GM12878 (cell line): ENCODE data around the gene MPHOSPH9. TPM values are rescaled to one million over a fixed set of nuclear protein-coding genes. Genes with fewer than 3 reads are reported as not detected.

Experiments used
- ATAC-seq: fragments of 200-7000 bp; cut with Tn5 transposase; 3 replicates; pipeline ENCODE4 v1.9.1; 2020; ENCODE audit warnings: mild to moderate bottlenecking, moderate library complexity
- BruUV-seq: library from RNA; stranded (reverse); fragments of 400-500 nt; replicated peaks from 2 replicates; lab custom pipeline; 2021; lab: Mats Ljungman, UMichigan
- CTCF ChIA-PET: fragments of 300-600 bp; sonication (Branson Sonifier 250); formaldehyde crosslinking; extraction: SDS; loops from one replicate; lab custom pipeline; 2021; ENCODE audit warnings: inconsistent platforms; lab: Yijun Ruan, JAX
- POLR2A ChIA-PET: fragments of 350-600 bp; formaldehyde crosslinking; extraction: SDS; loops from one replicate; lab custom pipeline; 2021; ENCODE audit warnings: inconsistent platforms; lab: Charles Lee
- RAD21 ChIA-PET: fragments of 300-600 bp; sonication (Branson Sonifier 250); formaldehyde crosslinking; loops from one replicate; lab custom pipeline; 2023; ENCODE audit warnings: antibody characterized with exemption; ENCODE audit not compliant: unreplicated experiment; lab: Charles Lee
- SMC1A ChIA-PET: fragments of 300-600 bp; sonication (Branson Sonifier 250); formaldehyde crosslinking; loops from one replicate; lab custom pipeline; 2023; ENCODE audit not compliant: unreplicated experiment, uncharacterized antibody; lab: Charles Lee
- DNase-seq: peaks from one replicate; pipeline ENCODE4 v3.0.0-alpha.2; 2011; ENCODE audit warnings: low read depth, low spot score
- FAIRE-seq: peaks from 3 replicates; lab custom pipeline; 2011; peaks lifted over from hg19 to GRCh38; lab: Jason Lieb, UNC
- H2AFZ ChIP-seq: 2 replicates; pipeline ENCODE4 v1.6.0; 2011; ENCODE audit warnings: low read depth, low read length, control low read depth; ENCODE audit not compliant: control insufficient read depth
- H3K27ac ChIP-seq: 2 replicates; pipeline ENCODE4 v1.5.1; 2011; ENCODE audit warnings: control low read depth; ENCODE audit not compliant: control insufficient read depth, insufficient read depth
- H3K27me3 ChIP-seq, 2 experiments: replicated peaks in 1 of 2; 2 replicates each; pipeline versions ENCODE4 v1.6.0 to v1.6.1; 2011; ENCODE audit warnings: low read length in 1 of 2; ENCODE audit not compliant: control insufficient read depth in 2 of 2, insufficient read depth in 2 of 2
- H3K36me3 ChIP-seq, 2 experiments: 2 replicates each; pipeline ENCODE4 v1.5.1; 2011; ENCODE audit warnings: low read length in 1 of 2; ENCODE audit not compliant: control insufficient read depth in 2 of 2, insufficient read depth in 2 of 2
- H3K4me1 ChIP-seq: 2 replicates; pipeline ENCODE4 v1.6.1; 2011; ENCODE audit warnings: mild to moderate bottlenecking, low read length, moderate library complexity, mixed read lengths; ENCODE audit not compliant: control insufficient read depth, insufficient read depth
- H3K4me2 ChIP-seq: 2 replicates; pipeline ENCODE4 v1.6.0; 2011; ENCODE audit warnings: control low read depth; ENCODE audit not compliant: control insufficient read depth, insufficient read depth
- H3K4me3 ChIP-seq: fragments of 200-600 bp; sonication (generic); 2 replicates; pipeline ENCODE4 v1.5.1; 2016
- H3K79me2 ChIP-seq: 2 replicates; pipeline ENCODE4 v1.6.0; 2011; ENCODE audit warnings: low read length; ENCODE audit not compliant: control insufficient read depth, insufficient read depth
- H3K9ac ChIP-seq: 2 replicates; pipeline ENCODE4 v1.8.0; 2011; ENCODE audit warnings: low read length, control low read depth, mixed read lengths; ENCODE audit not compliant: control insufficient read depth, insufficient read depth
- H3K9me3 ChIP-seq: replicated peaks from 3 replicates; pipeline ENCODE4 v1.5.1; 2011; ENCODE audit warnings: mild to moderate bottlenecking, low read length; ENCODE audit not compliant: control insufficient read depth, insufficient read depth
- H4K20me1 ChIP-seq: 2 replicates; pipeline ENCODE4 v1.6.0; 2011; ENCODE audit not compliant: control insufficient read depth, insufficient read depth
- NR2F1 ChIP-seq: fragments of 450-650 bp; conservative IDR thresholded peaks from 2 replicates; pipeline ENCODE4 v1.6.1; 2017; ENCODE audit warnings: mild to moderate bottlenecking
- PAX5 ChIP-seq: IDR thresholded peaks from 2 replicates; pipeline ENCODE4 v1.6.1; 2011; ENCODE audit warnings: low read depth, low read length, borderline replicate concordance
- PBX3 ChIP-seq: IDR thresholded peaks from 2 replicates; pipeline ENCODE4 v1.6.1; 2011; ENCODE audit warnings: mild to moderate bottlenecking, low read depth, low read length, moderate library complexity; ENCODE audit not compliant: insufficient replicate concordance
- SP1 ChIP-seq: IDR thresholded peaks from one replicate; pipeline ENCODE4 v1.6.1; 2011; ENCODE audit warnings: low read depth, low read length
- SUZ12 ChIP-seq: fragments of 200-600 bp; sonication (generic); IDR thresholded peaks from one replicate; pipeline ENCODE4 v1.6.1; 2018; ENCODE audit warnings: antibody characterized with exemption, mild to moderate bottlenecking; ENCODE audit not compliant: unreplicated experiment
- ZNF217 ChIP-seq: fragments of 450-650 bp; IDR thresholded peaks from 2 replicates; pipeline ENCODE4 v1.6.1; 2017; ENCODE audit warnings: antibody characterized with exemption, mild to moderate bottlenecking
- ZNF622 ChIP-seq: fragments of 450-650 bp; IDR thresholded peaks from 2 replicates; pipeline ENCODE4 v1.6.1; 2017; ENCODE audit warnings: mild to moderate bottlenecking, inconsistent platforms
- WGBS: methylation state at CpG from one replicate; pipeline ENCODE4 v1.1.6; 2016; ENCODE audit warnings: low lambda C conversion rate; ENCODE audit not compliant: insufficient replicate concordance, insufficient coverage; ENCODE audit errors: missing lambda C conversion rate; 5-methylcytosine and 5-hydroxymethylcytosine counted together
- in situ Hi-C: fragments of 300-500 bp; cut with MboI; formaldehyde crosslinking; loops from 9 replicates; pipeline ENCODE4 v1.14.3; 2018; ENCODE audit warnings: mixed read lengths
- intact Hi-C: fragments of 100-400 bp; cut with micrococcal nuclease; formaldehyde crosslinking; loops from one replicate; pipeline ENCODE4 v1.14.2; 2022; ENCODE audit not compliant: unreplicated experiment
- polyA plus RNA-seq, 11 experiments: library from polyadenylated mRNA; depleted of rRNA in 4 of 11; unstranded in 6 of 11; stranded (reverse) in 5 of 11; fragments of >200 nt; fragmentation: Nextera tagmentation in 4 of 11; fragmentation: Illumina TruSeq in 1 of 11; extraction: Ambion mirVana in 4 of 11; extraction: Trizol in 1 of 11; gene quantifications; 1 replicate in 1 of 11; 2 replicates in 10 of 11; pipeline versions ENCODE4 v1.2.1 to v1.2.3, GENCODE V29; 2011 to 2016; ENCODE audit warnings: inconsistent platforms in 2 of 11, missing spikeins in 2 of 11, low read depth in 1 of 11
- total RNA-seq, 4 experiments: library from RNA; depleted of rRNA in 3 of 4; stranded (reverse); fragments of >200 nt in 3 of 4; fragmentation: Illumina TruSeq in 1 of 4; extraction: Trizol in 1 of 4; gene quantifications; 2 replicates each; pipeline versions ENCODE4 v1.2.1 to v1.2.3, GENCODE V29; 2013 to 2021
- TF ChIP-seq, protein P1 (sequence below): fragments of 450-650 bp; IDR thresholded peaks from 2 replicates; pipeline ENCODE4 v1.6.1; 2017; ENCODE audit warnings: low read depth, mild to moderate bottlenecking, moderate library complexity

Gene MPHOSPH9
- total and polyA plus RNA-seq, 10 of the 15 experiments (the other 5 are each of a cell fraction or from before 2014, with no cell fraction given) = 11.5 to 72.2 (median 45.7) TPM

- TF ChIP-seq, protein P1, sequence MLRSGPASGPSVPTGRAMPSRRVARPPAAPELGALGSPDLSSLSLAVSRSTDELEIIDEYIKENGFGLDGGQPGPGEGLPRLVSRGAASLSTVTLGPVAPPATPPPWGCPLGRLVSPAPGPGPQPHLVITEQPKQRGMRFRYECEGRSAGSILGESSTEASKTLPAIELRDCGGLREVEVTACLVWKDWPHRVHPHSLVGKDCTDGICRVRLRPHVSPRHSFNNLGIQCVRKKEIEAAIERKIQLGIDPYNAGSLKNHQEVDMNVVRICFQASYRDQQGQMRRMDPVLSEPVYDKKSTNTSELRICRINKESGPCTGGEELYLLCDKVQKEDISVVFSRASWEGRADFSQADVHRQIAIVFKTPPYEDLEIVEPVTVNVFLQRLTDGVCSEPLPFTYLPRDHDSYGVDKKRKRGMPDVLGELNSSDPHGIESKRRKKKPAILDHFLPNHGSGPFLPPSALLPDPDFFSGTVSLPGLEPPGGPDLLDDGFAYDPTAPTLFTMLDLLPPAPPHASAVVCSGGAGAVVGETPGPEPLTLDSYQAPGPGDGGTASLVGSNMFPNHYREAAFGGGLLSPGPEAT = no peak
- TF ChIP-seq SP1 = no peak
- TF ChIP-seq ZNF217 = no peak
- no peak for TF ChIP-seq PAX5
Observed at GRCh38 chr12:123200414-123200813, 32.5 kb downstream of the MPHOSPH9 start (continued).

DNA sequence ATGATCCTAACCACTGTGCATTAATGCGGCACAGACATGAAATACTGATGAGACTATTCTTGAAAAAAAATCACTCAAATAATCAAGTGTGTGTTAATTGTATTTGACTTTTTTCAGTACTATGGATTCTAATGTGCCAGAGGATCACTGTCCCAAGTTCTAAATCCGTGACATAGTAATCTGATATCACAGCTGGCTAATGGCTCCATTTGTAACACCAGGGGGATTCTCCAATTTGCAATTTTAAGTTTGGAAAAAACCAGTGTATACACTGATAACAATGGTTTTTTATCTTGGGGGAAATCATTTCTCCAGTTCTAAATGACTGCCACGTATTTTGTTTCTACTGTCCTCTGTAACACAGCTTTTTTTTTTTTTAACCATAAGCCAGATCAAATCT lies 33.0 kb downstream of the MPHOSPH9 start:
- TF ChIP-seq PBX3 (no peak), NR2F1 (no peak), SUZ12 (no peak), ZNF622 (no peak)
- TF ChIP-seq, all 136 proteins: peak for 0
- Histone ChIP-seq H3K4me1 (no peaks in the 10 kb centered on the region), H3K27me3 (no peaks in the 10 kb centered on the region), H3K9me3 (no peaks in the 10 kb centered on the region), H4K20me1 (no peaks in the 10 kb centered on the region; the same call in 1 of the 2 replicates), H3K9ac (no peak overlapping the region), H3K36me3 (peaks cover 2 to 24% of the 10 kb centered on the region in 2 experiments; a peak in 3 of 4 replicates), H3K4me3 (no peak overlapping the region), H3K4me2 (no peak overlapping the region), H3K79me2 (no peaks in the 10 kb centered on the region), H2AFZ (no peak overlapping the region), H3K27ac (no peak overlapping the region)
- CTCF ChIA-PET = interaction anchor here (1.0 to 1.5 kb wide), 2 partner anchors 38 to 1427 kb away, joined by 4 to 7 read pairs; no protein-coding TSS in a partner anchor
- RAD21 ChIA-PET = interaction anchor here (0.7 kb wide), 1 partner anchor 38 kb away, joined by 4 read pairs; no protein-coding TSS in a partner anchor
- DNase-seq (no peak), FAIRE-seq (no peak), ATAC-seq (no peak)
- WGBS = 95% methylated on average over 3 of the region's 3 CpGs
- POLR2A ChIA-PET = no interaction called here
- SMC1A ChIA-PET = no interaction called here
- no TSS peak for BruUV-seq
- in situ Hi-C loops (no loop called here), intact Hi-C loops (no loop called here)
